Endodermal cell (in vitro differentiated cells): Measurements from ENCODE around the gene ITM2C. TPM values are rescaled to one million over a fixed set of nuclear protein-coding genes. Genes with fewer than 3 reads are reported as not detected.

Experiments
- DNase-seq: peaks from one replicate; pipeline ENCODE4 v3.0.0-alpha.2; 2017
- H3K27ac ChIP-seq: 2 replicates; pipeline ENCODE4 v1.5.1; 2013; ENCODE audit warnings: mild to moderate bottlenecking, low read depth, low read length, moderate library complexity
- H3K27me3 ChIP-seq: 2 replicates; pipeline ENCODE4 v1.6.1; 2013; ENCODE audit warnings: mild to moderate bottlenecking, low read length, moderate library complexity; ENCODE audit not compliant: insufficient read depth, control insufficient read depth, poor library complexity, severe bottlenecking
- H3K36me3 ChIP-seq: 2 replicates; pipeline ENCODE4 v1.7.0; 2013; ENCODE audit warnings: mild to moderate bottlenecking, low read length, moderate library complexity; ENCODE audit not compliant: control insufficient read depth, insufficient read depth
- H3K4me1 ChIP-seq: one replicate; pipeline ENCODE4 v1.7.0; 2013; ENCODE audit warnings: low read length; ENCODE audit not compliant: control insufficient read depth, insufficient read depth
- H3K4me3 ChIP-seq: 2 replicates; pipeline ENCODE4 v1.5.1; 2013; ENCODE audit warnings: mild to moderate bottlenecking, low read length, moderate library complexity
- H3K9ac ChIP-seq: 2 replicates; pipeline ENCODE4 v1.6.1; 2013; ENCODE audit warnings: mild to moderate bottlenecking, low read length, moderate library complexity; ENCODE audit not compliant: poor library complexity, severe bottlenecking; ENCODE audit errors: extremely low read depth
- H3K9me3 ChIP-seq: 2 replicates; pipeline ENCODE4 v1.6.1; 2013; ENCODE audit warnings: mild to moderate bottlenecking, low read length, moderate library complexity; ENCODE audit not compliant: control insufficient read depth
- H3K27ac Mint-ChIP-seq: 2 replicates; pipeline ENCODE4 v1.8.0; 2020; ENCODE audit warnings: mixed read lengths
- H3K27me3 Mint-ChIP-seq: 2 replicates; pipeline ENCODE4 v1.8.0; 2021; ENCODE audit warnings: mild to moderate bottlenecking, mixed read lengths; ENCODE audit not compliant: insufficient read depth
- H3K36me3 Mint-ChIP-seq: 2 replicates; pipeline ENCODE4 v1.8.0; 2020; ENCODE audit warnings: low read depth, mixed read lengths
- H3K4me1 Mint-ChIP-seq: 2 replicates; pipeline ENCODE4 v1.8.0; 2020; ENCODE audit warnings: mixed read lengths
- H3K4me3 Mint-ChIP-seq: 2 replicates; pipeline ENCODE4 v1.8.0; 2020; ENCODE audit warnings: mild to moderate bottlenecking, moderate library complexity, mixed read lengths
- H3K9me3 Mint-ChIP-seq: 2 replicates; pipeline ENCODE4 v1.8.0; 2020; ENCODE audit warnings: mild to moderate bottlenecking, mixed read lengths
- CTCF ChIP-seq: fragments of 200-600 bp; sonication (generic); conservative IDR thresholded peaks from 2 replicates; pipeline ENCODE4 v1.5.0; 2021; ENCODE audit warnings: antibody characterized with exemption, mild to moderate bottlenecking
- WGBS, 2 experiments: methylation state at CpG; one replicate each; pipeline versions ENCODE4 v1.1.5 to v1.1.7; 2013; ENCODE audit warnings: missing lambda C conversion rate in 2 of 2, mixed read lengths in 1 of 2; ENCODE audit not compliant: insufficient coverage in 1 of 2, insufficient read length in 1 of 2; 5-methylcytosine and 5-hydroxymethylcytosine counted together
- total RNA-seq, 2 donors: library from RNA; stranded (reverse); fragmentation: NEBNext Ultra II Directional in 1 of 2; extraction: Animal tissue kit (Norgen Biotek cat#: 25700) in 1 of 2; gene quantifications; 2 replicates in 1 of 2; 3 replicates in 1 of 2; pipeline ENCODE4 v1.2.1, GENCODE V29; 2021

Gene ITM2C
- total RNA-seq, 2 donors from 2014 or later = 208 to 269 TPM

GRCh38 chr2:230869914-230870543 lies 5.3 kb downstream of the ITM2C start:
- peaks cover 21% of the 10 kb centered on the region for H3K36me3 ChIP-seq
- WGBS, 2 experiments = 90 to 95% methylated on average over 3 to 11 of the region's 11 CpGs
- Mint-ChIP-seq H3K36me3 (peaks cover 12% of the 10 kb centered on the region), H3K4me3 (peak overlapping the region; percentile 40), H3K27ac (peak overlapping the region; percentile 93), H3K4me1 (peaks cover 53% of the 10 kb centered on the region), H3K27me3 (no peaks in the 10 kb centered on the region), H3K9me3 (no peaks in the 10 kb centered on the region)
- peaks cover 50% of the 10 kb centered on the region for H3K4me1 ChIP-seq
- H3K9me3 ChIP-seq = no peaks in the 10 kb centered on the region
- TF ChIP-seq CTCF = no peak
- H3K27ac ChIP-seq = peak overlapping the region; percentile 67
- DNase-seq = peak; percentile 56
- no peaks in the 10 kb centered on the region for H3K27me3 ChIP-seq
- H3K9ac ChIP-seq = no peak overlapping the region
- no peak overlapping the region for H3K4me3 ChIP-seq

- Histone ChIP-seq H3K36me3 (peaks cover 28% of the 10 kb centered on the region), H3K9me3 (no peaks in the 10 kb centered on the region), H3K9ac (peak overlapping the region; percentile 55), H3K27ac (peak overlapping the region; percentile 67), H3K27me3 (no peaks in the 10 kb centered on the region), H3K4me1 (peaks cover 50% of the 10 kb centered on the region), H3K4me3 (peak overlapping the region; percentile 27)
- Mint-ChIP-seq H3K4me3 (peak overlapping the region; percentile 40), H3K9me3 (no peaks in the 10 kb centered on the region), H3K4me1 (peaks cover 53% of the 10 kb centered on the region), H3K36me3 (peaks cover 19% of the 10 kb centered on the region), H3K27me3 (no peaks in the 10 kb centered on the region), H3K27ac (peak overlapping the region; percentile 93)
- TF ChIP-seq CTCF = no peak
- 58 to 78% methylated on average over 10 to 18 of the region's 18 CpGs for WGBS, 2 experiments
- DNase-seq = peak; percentile 56
Observed at GRCh38 chr2:230870544-230871360, 6.0 kb downstream of the ITM2C start.

- peak; percentile 41 for DNase-seq
- H3K9me3 ChIP-seq = no peaks in the 10 kb centered on the region
- Mint-ChIP-seq H3K4me1 (peaks cover 51% of the 10 kb centered on the region), H3K4me3 (peak overlapping the region; percentile 40), H3K9me3 (no peaks in the 10 kb centered on the region), H3K27ac (peak overlapping the region; percentile 93), H3K27me3 (no peaks in the 10 kb centered on the region), H3K36me3 (peaks cover 24% of the 10 kb centered on the region)
- peak overlapping the region; percentile 27 for H3K4me3 ChIP-seq
- no peaks in the 10 kb centered on the region for H3K27me3 ChIP-seq
- H3K9ac ChIP-seq = peak overlapping the region; percentile 55
- no peak for TF ChIP-seq CTCF
- peaks cover 46% of the 10 kb centered on the region for H3K4me1 ChIP-seq
- WGBS, 2 experiments = 80 to 83% methylated on average over 6 to 17 of the region's 17 CpGs
- peak overlapping the region; percentile 67 for H3K27ac ChIP-seq
- H3K36me3 ChIP-seq = peaks cover 35% of the 10 kb centered on the region
Observed at GRCh38 chr2:230871361-230872150, 6.8 kb downstream of the ITM2C start.
